ENCODE data around the gene ITGAD. TPM values are rescaled to one million over a fixed set of nuclear protein-coding genes. Genes with fewer than 3 reads are reported as not detected.

Gene ITGAD
- total RNA-seq, 1 experiment from 2014 or later = not detected

- H2BK120ac ChIP-seq (ENCODE audit: low read depth, low read length, poor library complexity, severe bottlenecking) = no peak overlapping the region
- H3K4me1 ChIP-seq (ENCODE audit: insufficient read depth, low read length) = no peaks in the 10 kb centered on the region
- H2BK5ac ChIP-seq (ENCODE audit: insufficient read length, low read length) = no peak overlapping the region
- no peak overlapping the region for H2AFZ ChIP-seq (ENCODE audit: low read length)
- H2BK12ac ChIP-seq (ENCODE audit: insufficient read length, low read depth, low read length) = no peak overlapping the region
- DNase-seq = no peak
- no peak overlapping the region for H2AK5ac ChIP-seq (ENCODE audit: insufficient read length, low read length)
- no peaks in the 10 kb centered on the region for H3K9me3 ChIP-seq (ENCODE audit: control insufficient read depth, low read depth, low read length)
- no peak overlapping the region for H3K27ac Mint-ChIP-seq
- H2BK15ac ChIP-seq (ENCODE audit: low read depth, low read length) = no peak overlapping the region
- H3K23me2 ChIP-seq (ENCODE audit: insufficient read length, low read depth, low read length, poor library complexity, severe bottlenecking) = no peaks in the 10 kb centered on the region
- no peak overlapping the region for H3K4me2 ChIP-seq (ENCODE audit: insufficient read depth, insufficient read length, low read length)
- TF ChIP-seq, protein P1, sequence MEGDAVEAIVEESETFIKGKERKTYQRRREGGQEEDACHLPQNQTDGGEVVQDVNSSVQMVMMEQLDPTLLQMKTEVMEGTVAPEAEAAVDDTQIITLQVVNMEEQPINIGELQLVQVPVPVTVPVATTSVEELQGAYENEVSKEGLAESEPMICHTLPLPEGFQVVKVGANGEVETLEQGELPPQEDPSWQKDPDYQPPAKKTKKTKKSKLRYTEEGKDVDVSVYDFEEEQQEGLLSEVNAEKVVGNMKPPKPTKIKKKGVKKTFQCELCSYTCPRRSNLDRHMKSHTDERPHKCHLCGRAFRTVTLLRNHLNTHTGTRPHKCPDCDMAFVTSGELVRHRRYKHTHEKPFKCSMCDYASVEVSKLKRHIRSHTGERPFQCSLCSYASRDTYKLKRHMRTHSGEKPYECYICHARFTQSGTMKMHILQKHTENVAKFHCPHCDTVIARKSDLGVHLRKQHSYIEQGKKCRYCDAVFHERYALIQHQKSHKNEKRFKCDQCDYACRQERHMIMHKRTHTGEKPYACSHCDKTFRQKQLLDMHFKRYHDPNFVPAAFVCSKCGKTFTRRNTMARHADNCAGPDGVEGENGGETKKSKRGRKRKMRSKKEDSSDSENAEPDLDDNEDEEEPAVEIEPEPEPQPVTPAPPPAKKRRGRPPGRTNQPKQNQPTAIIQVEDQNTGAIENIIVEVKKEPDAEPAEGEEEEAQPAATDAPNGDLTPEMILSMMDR (conservative IDR thresholded peaks at IDR 0.05) = no peak
- H3K18ac ChIP-seq (ENCODE audit: insufficient read length, low read depth, low read length) = no peak overlapping the region
- no peak overlapping the region for H2BK20ac ChIP-seq (ENCODE audit: low read depth, low read length, poor library complexity, severe bottlenecking)
- no peak overlapping the region for H4K5ac ChIP-seq (ENCODE audit: insufficient read length, low read depth, low read length)
- H4K20me1 ChIP-seq (ENCODE audit: control insufficient read depth, insufficient read depth, insufficient read length) = no peaks in the 10 kb centered on the region
- H3K9me3 Mint-ChIP-seq = no peaks in the 10 kb centered on the region
- no peaks in the 10 kb centered on the region for H3K36me3 Mint-ChIP-seq (ENCODE audit: insufficient read depth in 1 of 3, low read depth in 3 of 3)
- no peaks in the 10 kb centered on the region for H3K27me3 ChIP-seq (ENCODE audit: insufficient read depth, low read length)
- no peak overlapping the region for H4K8ac ChIP-seq (replicated peaks; ENCODE audit: insufficient read length, low read depth, low read length)
- H3K4me3 Mint-ChIP-seq = no peak overlapping the region
- no peak overlapping the region for H3K23ac ChIP-seq (ENCODE audit: insufficient read length, low read depth, low read length)
- no peaks in the 10 kb centered on the region for H3K79me2 ChIP-seq (ENCODE audit: insufficient read depth, low read length)
- H3K27ac ChIP-seq (ENCODE audit: insufficient read length, low read depth, low read length) = no peak overlapping the region
- no peak overlapping the region for H3K56ac ChIP-seq (ENCODE audit: insufficient read length, low read depth, low read length)
- peaks cover 0 to 4% of the 10 kb centered on the region in 2 experiments; a peak in 2 of 4 replicates for H3K4me1 Mint-ChIP-seq
- no peak overlapping the region for H3T11ph ChIP-seq (ENCODE audit: low read length)
- H3K9ac ChIP-seq (ENCODE audit: extremely low read depth, insufficient read length, low read length) = no peak overlapping the region
- H4K91ac ChIP-seq (ENCODE audit: insufficient read length, low read depth, low read length) = no peak overlapping the region
- no CpG with 5 or more reads among the region's 7 CpGs for WGBS (ENCODE audit: extremely low coverage, insufficient read length, low lambda C conversion rate)
- H3K14ac ChIP-seq (ENCODE audit: insufficient read depth, low read length) = no peak overlapping the region
- H3K27me3 Mint-ChIP-seq (ENCODE audit: low read depth) = peaks cover 2% of the 10 kb centered on the region; the same call in 1 of the 2 replicates
- H3K4ac ChIP-seq (ENCODE audit: low read depth, low read length) = no peak overlapping the region
- no peaks in the 10 kb centered on the region for H3K79me1 ChIP-seq (ENCODE audit: insufficient read depth, low read depth, low read length, poor library complexity, severe bottlenecking)
These were observed 32.9 kb upstream of the ITGAD start for GRCh38 chr16:31360251-31360650.

Data from H9 (cell line).